Suprapubic skin (tissue), 4 donors: ENCODE measurements around the gene CD109. TPM values are rescaled to one million over a fixed set of nuclear protein-coding genes. Genes with fewer than 3 reads are reported as not detected.
"Not testable (repeated sequence)": the region's sequence is repeated elsewhere in the genome, so short reads cannot be mapped to it uniquely, and the experiment has no call there.

ENCODE experiments used
- DNase-seq, 2 donors: peaks; one replicate each; pipeline ENCODE4 v3.0.0-alpha.2; 2019; ENCODE audit warnings: low spot score in 2 of 2
- H3K27ac ChIP-seq: fragments of 200-600 bp; sonication (generic); one replicate; pipeline ENCODE4 v1.5.1; 2019
- H3K27me3 ChIP-seq: fragments of 200-600 bp; sonication (generic); one replicate; pipeline ENCODE4 v1.5.1; 2019
- H3K36me3 ChIP-seq: fragments of 200-600 bp; sonication (generic); one replicate; pipeline ENCODE4 v1.5.1; 2019
- H3K4me1 ChIP-seq: fragments of 200-600 bp; sonication (generic); one replicate; pipeline ENCODE4 v1.5.1; 2019
- H3K4me3 ChIP-seq: fragments of 200-600 bp; sonication (generic); one replicate; pipeline ENCODE4 v1.5.1; 2019; ENCODE audit warnings: mild to moderate bottlenecking
- H3K9me3 ChIP-seq: fragments of 200-600 bp; sonication (generic); one replicate; pipeline ENCODE4 v1.5.1; 2019
- EP300 ChIP-seq: sonication (generic); formaldehyde crosslinking; IDR thresholded peaks from one replicate; pipeline ENCODE4 v1.6.1; 2017; ENCODE audit warnings: antibody characterized with exemption
- POLR2A ChIP-seq, 2 donors: fragments of 450-650 bp; IDR thresholded peaks; one replicate each; pipeline ENCODE4 v1.6.1; 2017; ENCODE audit warnings: antibody characterized with exemption in 2 of 2, mild to moderate bottlenecking in 2 of 2, moderate library complexity in 2 of 2
- POLR2AphosphoS5 ChIP-seq, 3 donors: sonication (generic); formaldehyde crosslinking; IDR thresholded peaks; one replicate each; pipeline ENCODE4 v1.6.1; 2017; ENCODE audit warnings: antibody characterized with exemption in 3 of 3
- WGBS: methylation state at CpG from one replicate; pipeline ENCODE4 v1.1.5; 2018; 5-methylcytosine and 5-hydroxymethylcytosine counted together
- total RNA-seq, 4 donors: library from RNA; depleted of rRNA; stranded (reverse); fragments of >200 nt; gene quantifications; one replicate each; pipeline ENCODE4 v1.1.0, GENCODE V29; 2016
- TF ChIP-seq, protein P1 (sequence below), 2 donors: fragments of 200-600 bp in 1 of 2; fragments of 450-650 bp in 1 of 2; sonication (generic) in 1 of 2; IDR thresholded peaks; one replicate each; pipeline ENCODE4 v1.5.1; 2016 to 2019; ENCODE audit warnings: antibody characterized with exemption in 2 of 2, mild to moderate bottlenecking in 1 of 2, moderate library complexity in 1 of 2

The CD109 gene
- total RNA-seq, 4 donors from 2014 or later, result 27.5 to 48.2 (median 43.1) TPM

DNA sequence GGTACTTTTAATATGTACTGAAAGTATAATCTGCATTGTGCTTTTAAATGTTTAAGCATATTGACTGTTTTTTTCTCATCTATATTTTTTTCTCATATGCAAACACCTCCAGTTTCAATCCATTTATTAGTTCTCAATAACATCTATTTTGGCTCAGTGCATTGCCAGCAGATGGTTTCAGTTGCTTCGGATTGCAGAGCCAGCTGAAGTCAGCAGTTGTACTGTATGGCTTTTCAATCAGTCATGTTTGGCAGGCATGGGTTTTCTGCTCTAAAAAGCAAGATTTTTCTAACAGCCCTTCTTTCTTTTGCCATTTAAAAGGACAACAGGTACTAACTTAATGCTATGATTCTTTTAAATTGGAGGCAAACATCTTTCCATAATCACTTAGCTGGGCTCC is 121.2 kb downstream of the CD109 start:
- no peak for TF ChIP-seq POLR2A (IDR thresholded peaks at IDR 0.05)
- no peak for TF ChIP-seq POLR2AphosphoS5 (IDR thresholded peaks at IDR 0.05)
- no peaks in the 10 kb centered on the region for H3K4me1 ChIP-seq
- no peaks in the 10 kb centered on the region for H3K9me3 ChIP-seq
- 78% methylated on average over 1 of the region's 1 CpG for WGBS
- peaks cover 24% of the 10 kb centered on the region for H3K36me3 ChIP-seq
- no peaks in the 10 kb centered on the region for H3K27me3 ChIP-seq
- no peak overlapping the region for H3K27ac ChIP-seq
- no peak for DNase-seq
- H3K4me3 ChIP-seq, result no peak overlapping the region

DNA sequence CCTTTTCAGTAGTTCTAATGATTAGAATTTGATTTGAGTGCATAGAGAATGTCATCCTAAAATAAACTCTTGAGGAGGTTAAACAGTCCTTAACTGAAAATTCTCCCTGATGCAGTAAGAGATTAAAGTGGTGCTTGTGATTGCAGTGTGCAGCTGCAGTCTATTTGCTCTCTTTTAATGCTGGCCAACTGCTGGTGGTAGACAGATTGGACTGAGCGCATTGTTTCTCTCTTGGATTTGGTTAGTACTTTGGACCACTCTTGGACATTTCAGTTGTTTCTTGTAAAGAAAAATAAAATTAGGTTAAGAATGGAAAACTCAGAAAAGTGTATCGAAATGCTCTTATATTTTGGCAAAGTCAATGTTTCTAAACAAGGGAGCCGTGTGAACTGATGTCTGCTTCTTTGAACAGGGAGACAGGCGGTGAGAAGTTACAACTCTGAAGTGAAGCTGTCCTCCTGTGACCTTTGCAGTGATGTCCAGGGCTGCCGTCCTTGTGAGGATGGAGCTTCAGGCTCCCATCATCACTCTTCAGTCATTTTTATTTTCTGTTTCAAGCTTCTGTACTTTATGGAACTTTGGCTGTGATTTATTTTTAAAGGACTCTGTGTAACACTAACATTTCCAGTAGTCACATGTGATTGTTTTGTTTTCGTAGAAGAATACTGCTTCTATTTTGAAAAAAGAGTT is 127.2 kb downstream of the CD109 start:
- 58% methylated on average over 6 of the region's 6 CpGs for WGBS
- TF ChIP-seq, protein P1, sequence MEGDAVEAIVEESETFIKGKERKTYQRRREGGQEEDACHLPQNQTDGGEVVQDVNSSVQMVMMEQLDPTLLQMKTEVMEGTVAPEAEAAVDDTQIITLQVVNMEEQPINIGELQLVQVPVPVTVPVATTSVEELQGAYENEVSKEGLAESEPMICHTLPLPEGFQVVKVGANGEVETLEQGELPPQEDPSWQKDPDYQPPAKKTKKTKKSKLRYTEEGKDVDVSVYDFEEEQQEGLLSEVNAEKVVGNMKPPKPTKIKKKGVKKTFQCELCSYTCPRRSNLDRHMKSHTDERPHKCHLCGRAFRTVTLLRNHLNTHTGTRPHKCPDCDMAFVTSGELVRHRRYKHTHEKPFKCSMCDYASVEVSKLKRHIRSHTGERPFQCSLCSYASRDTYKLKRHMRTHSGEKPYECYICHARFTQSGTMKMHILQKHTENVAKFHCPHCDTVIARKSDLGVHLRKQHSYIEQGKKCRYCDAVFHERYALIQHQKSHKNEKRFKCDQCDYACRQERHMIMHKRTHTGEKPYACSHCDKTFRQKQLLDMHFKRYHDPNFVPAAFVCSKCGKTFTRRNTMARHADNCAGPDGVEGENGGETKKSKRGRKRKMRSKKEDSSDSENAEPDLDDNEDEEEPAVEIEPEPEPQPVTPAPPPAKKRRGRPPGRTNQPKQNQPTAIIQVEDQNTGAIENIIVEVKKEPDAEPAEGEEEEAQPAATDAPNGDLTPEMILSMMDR (IDR thresholded peaks at IDR 0.05), result no peak
- TF ChIP-seq POLR2A (IDR thresholded peaks at IDR 0.05) (no peak), EP300 (no peak), POLR2AphosphoS5 (IDR thresholded peaks at IDR 0.05) (no peak)
- Histone ChIP-seq H3K36me3 (peaks cover 22% of the 10 kb centered on the region), H3K9me3 (no peaks in the 10 kb centered on the region), H3K4me3 (no peak overlapping the region), H3K4me1 (no peaks in the 10 kb centered on the region), H3K27ac (no peak overlapping the region), H3K27me3 (no peaks in the 10 kb centered on the region)
- no peak for DNase-seq

DNA sequence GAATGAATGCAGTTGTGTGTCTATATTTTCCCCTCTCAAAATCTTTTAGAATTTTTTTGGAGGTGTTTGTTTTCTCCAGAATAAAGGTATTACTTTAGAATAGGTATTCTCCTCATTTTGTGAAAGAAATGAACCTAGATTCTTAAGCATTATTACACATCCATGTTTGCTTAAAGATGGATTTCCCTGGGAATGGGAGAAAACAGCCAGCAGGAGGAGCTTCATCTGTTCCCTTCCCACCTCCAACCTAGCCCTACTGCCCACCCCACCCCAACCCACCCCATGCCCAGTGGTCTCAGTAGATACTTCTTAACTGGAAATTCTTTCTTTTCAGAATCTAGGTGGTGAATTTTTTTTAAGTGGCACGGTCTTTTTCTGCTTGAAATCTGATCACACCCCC is 127.8 kb downstream of the CD109 start:
- Histone ChIP-seq H3K4me3 (no peak overlapping the region), H3K4me1 (no peaks in the 10 kb centered on the region), H3K36me3 (peaks cover 20% of the 10 kb centered on the region), H3K9me3 (no peaks in the 10 kb centered on the region), H3K27me3 (no peaks in the 10 kb centered on the region), H3K27ac (no peak overlapping the region)
- 91% methylated on average over 1 of the region's 1 CpG for WGBS
- DNase-seq, result no peak
- TF ChIP-seq POLR2AphosphoS5 (IDR thresholded peaks at IDR 0.05) (no peak), POLR2A (IDR thresholded peaks at IDR 0.05) (no peak), EP300 (no peak)
- TF ChIP-seq, protein P1 (IDR thresholded peaks at IDR 0.05), result no peak

DNA sequence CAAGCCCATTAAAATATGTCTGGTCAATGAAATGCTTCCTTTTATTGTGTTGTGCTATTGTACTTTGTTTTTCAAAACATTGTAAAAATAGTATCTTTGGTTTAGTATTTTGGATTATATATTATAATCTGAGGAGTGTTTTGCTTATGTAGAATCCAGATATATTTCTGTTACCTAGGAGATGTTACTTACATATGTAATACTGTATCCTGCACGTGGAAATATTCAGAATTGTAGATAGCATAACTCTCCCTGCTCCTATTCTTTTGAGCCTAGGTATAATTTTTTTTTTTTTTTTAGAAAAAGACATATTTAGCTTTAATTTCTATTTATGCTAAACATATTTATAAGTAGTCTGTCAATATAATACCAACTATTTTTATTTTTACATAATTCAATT is 130.6 kb downstream of the CD109 start:
- TF ChIP-seq POLR2AphosphoS5 (IDR thresholded peaks at IDR 0.05), result no peak
- H3K36me3 ChIP-seq, result peaks cover 5% of the 10 kb centered on the region
- no peak overlapping the region for H3K27ac ChIP-seq
- H3K4me3 ChIP-seq, result no peak overlapping the region
- no peak for DNase-seq
- WGBS, result 88% methylated on average over 1 of the region's 1 CpG
- no peaks in the 10 kb centered on the region for H3K4me1 ChIP-seq
- no peaks in the 10 kb centered on the region for H3K9me3 ChIP-seq
- H3K27me3 ChIP-seq, result no peaks in the 10 kb centered on the region

DNA sequence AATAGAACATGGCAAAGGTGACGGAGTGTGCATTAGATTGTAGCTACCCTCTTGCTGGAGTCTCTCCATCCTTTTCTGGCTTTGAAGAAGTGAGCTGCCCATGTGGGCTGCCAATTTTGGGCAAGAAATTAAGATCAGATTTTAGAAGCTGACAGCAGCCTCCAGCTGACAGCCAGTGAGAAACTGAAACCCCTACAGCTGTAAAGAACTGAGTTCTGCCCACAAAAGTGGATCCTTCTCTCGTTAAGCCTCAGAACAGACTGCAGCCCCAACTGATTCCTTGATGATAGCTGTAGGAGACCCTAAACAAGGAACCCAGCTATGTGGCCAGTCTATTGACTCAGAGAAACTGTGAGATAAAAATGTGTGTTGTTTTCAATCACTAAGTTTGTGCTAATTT is 134.1 kb downstream of the CD109 start:
- no peaks in the 10 kb centered on the region for H3K9me3 ChIP-seq
- 81% methylated on average over 2 of the region's 2 CpGs for WGBS
- no peak for DNase-seq
- no peak overlapping the region for H3K27ac ChIP-seq
- no peak overlapping the region for H3K4me3 ChIP-seq
- no peaks in the 10 kb centered on the region for H3K27me3 ChIP-seq
- TF ChIP-seq, protein P1 (IDR thresholded peaks at IDR 0.05), result no peak
- TF ChIP-seq POLR2AphosphoS5 (IDR thresholded peaks at IDR 0.05) (no peak), POLR2A (IDR thresholded peaks at IDR 0.05) (no peak), EP300 (no peak)
- H3K4me1 ChIP-seq, result no peaks in the 10 kb centered on the region
- no peaks in the 10 kb centered on the region for H3K36me3 ChIP-seq

DNA sequence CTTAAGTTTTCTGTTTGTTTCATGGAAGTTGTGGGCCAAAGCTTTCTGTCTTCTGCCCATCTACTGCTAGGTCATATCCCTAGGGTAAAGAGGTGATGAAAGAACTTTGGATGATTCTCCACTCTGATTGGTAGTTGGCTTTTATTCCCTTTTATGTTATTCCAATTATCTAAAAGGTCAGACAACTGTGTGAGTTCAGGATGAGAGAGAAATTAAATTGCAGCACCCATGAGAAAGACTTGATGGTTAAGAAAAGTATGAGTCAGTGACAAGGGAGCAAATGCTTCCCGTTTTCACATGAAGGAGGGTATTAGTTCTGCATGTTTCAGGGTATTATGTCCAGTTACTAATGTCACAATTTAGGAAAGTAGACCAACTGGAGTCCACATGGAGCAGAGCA is 136.3 kb downstream of the CD109 start:
- Histone ChIP-seq H3K27me3 (no peaks in the 10 kb centered on the region), H3K4me3 (no peak overlapping the region), H3K4me1 (no peaks in the 10 kb centered on the region), H3K36me3 (no peaks in the 10 kb centered on the region), H3K27ac (no peak overlapping the region), H3K9me3 (no peaks in the 10 kb centered on the region)
- WGBS, result 47% methylated on average over 1 of the region's 1 CpG
- TF ChIP-seq EP300 (no peak), POLR2A (IDR thresholded peaks at IDR 0.05) (no peak), POLR2AphosphoS5 (IDR thresholded peaks at IDR 0.05) (no peak)
- TF ChIP-seq, protein P1 (IDR thresholded peaks at IDR 0.05), result no peak
- no peak for DNase-seq

DNA sequence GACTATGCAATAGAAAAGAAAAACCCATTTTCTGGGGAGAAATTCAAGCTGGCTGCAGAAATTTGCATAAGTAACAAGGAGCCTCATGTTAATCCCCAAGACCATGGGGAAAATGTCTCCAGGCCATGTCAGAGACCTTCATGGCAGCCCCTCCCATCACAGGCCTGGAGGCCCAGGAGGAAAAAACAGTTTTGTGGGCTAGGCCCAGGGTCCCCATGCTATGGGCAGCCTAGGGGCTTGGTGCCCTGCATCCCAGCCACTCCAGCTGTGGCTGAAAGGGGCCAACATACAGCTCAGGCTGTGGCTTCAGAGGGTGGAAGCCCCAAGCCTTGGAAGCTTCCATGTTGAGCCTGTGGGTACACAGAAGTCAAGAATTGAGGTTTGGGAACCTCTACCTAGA is 148.7 kb downstream of the CD109 start:
- H3K27me3 ChIP-seq, H3K27ac ChIP-seq, H3K4me3 ChIP-seq, H3K9me3 ChIP-seq, H3K36me3 ChIP-seq, DNase-seq, H3K4me1 ChIP-seq: not testable (repeated sequence)

DNA sequence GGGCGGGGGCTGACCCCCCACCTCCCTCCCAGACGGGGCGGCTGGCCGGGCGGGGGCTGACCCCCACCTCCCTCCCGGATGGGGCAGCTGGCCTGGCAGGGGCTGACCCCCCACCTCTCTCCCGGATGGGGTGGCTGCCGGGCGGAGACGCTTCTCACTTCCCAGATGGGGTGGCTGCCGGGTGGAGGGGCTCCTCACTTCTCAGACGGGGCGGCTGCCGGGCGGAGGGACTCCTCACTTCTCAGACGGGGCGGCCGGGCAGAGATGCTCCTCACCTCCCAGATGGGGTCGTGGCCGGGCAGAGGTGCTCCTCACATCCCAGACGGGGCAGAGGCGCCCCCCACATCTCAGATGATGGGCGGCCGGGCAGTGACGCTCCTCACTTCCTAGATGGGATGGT is 155.0 kb downstream of the CD109 start:
- H3K4me3 ChIP-seq, H3K4me1 ChIP-seq, DNase-seq, H3K27ac ChIP-seq, H3K9me3 ChIP-seq, H3K27me3 ChIP-seq, H3K36me3 ChIP-seq: not testable (repeated sequence)
- no CpG with 5 or more reads among the region's 25 CpGs for WGBS
